Fibroblast of lung (primary cell): ENCODE data around the gene SLC34A3. TPM values are rescaled to one million over a fixed set of nuclear protein-coding genes. Genes with fewer than 3 reads are reported as not detected.

Experiments used
- DNase-seq, 2 donors: peaks; one replicate each; pipeline versions ENCODE4 v3.0.0 to v3.0.0-alpha.2; 2010; ENCODE audit warnings: low read depth in 2 of 2
- H2AFZ ChIP-seq: 2 replicates; pipeline ENCODE4 v1.5.1; 2012; ENCODE audit warnings: low read length, control low read depth, inconsistent platforms
- H3K27ac ChIP-seq: 2 replicates; pipeline ENCODE4 v1.5.1; 2011; ENCODE audit warnings: low read length, control low read depth; ENCODE audit not compliant: insufficient read depth
- H3K27me3 ChIP-seq: 2 replicates; pipeline ENCODE4 v1.5.1; 2011; ENCODE audit warnings: mild to moderate bottlenecking, low read length; ENCODE audit not compliant: control insufficient read depth, insufficient read depth
- H3K36me3 ChIP-seq: 2 replicates; pipeline ENCODE4 v1.5.1; 2011; ENCODE audit warnings: low read length; ENCODE audit not compliant: control insufficient read depth, insufficient read depth
- H3K4me1 ChIP-seq: 2 replicates; pipeline ENCODE4 v1.5.1; 2011; ENCODE audit warnings: low read length; ENCODE audit not compliant: control insufficient read depth, insufficient read depth; ENCODE audit errors: extremely low read depth
- H3K4me2 ChIP-seq: 2 replicates; pipeline ENCODE4 v1.5.1; 2011; ENCODE audit warnings: low read length, control low read depth; ENCODE audit not compliant: insufficient read depth; ENCODE audit errors: extremely low read depth
- H3K4me3 ChIP-seq, 4 experiments: fragments of 200-600 bp in 1 of 4; sonication (generic) in 1 of 4; replicated peaks in 1 of 4; 2 replicates each; pipeline ENCODE4 v1.5.1; 2011 to 2016; ENCODE audit warnings: low read length in 4 of 4, low read depth in 3 of 4, mild to moderate bottlenecking in 3 of 4, control low read depth in 2 of 4, inconsistent platforms in 1 of 4, mixed read lengths in 1 of 4; ENCODE audit not compliant: insufficient read depth in 1 of 4; ENCODE audit errors: control extremely low read depth in 1 of 4
- H3K79me2 ChIP-seq: 2 replicates; pipeline ENCODE4 v1.5.1; 2012; ENCODE audit warnings: mild to moderate bottlenecking, low read length, inconsistent platforms; ENCODE audit not compliant: control insufficient read depth, insufficient read depth
- H3K9ac ChIP-seq: 2 replicates; pipeline ENCODE4 v1.5.1; 2011; ENCODE audit warnings: mild to moderate bottlenecking, low read length, control low read depth; ENCODE audit not compliant: insufficient read depth
- H3K9me3 ChIP-seq: 2 replicates; pipeline ENCODE4 v1.5.1; 2012; ENCODE audit warnings: low read depth, low read length; ENCODE audit not compliant: control insufficient read depth, insufficient read depth
- H4K20me1 ChIP-seq: 2 replicates; pipeline ENCODE4 v1.5.1; 2011; ENCODE audit warnings: low read length; ENCODE audit not compliant: control insufficient read depth, insufficient read depth; ENCODE audit errors: extremely low read depth
- EZH2 ChIP-seq: IDR thresholded peaks from 2 replicates; pipeline ENCODE4 v1.5.1; 2012; ENCODE audit warnings: low read length, control low read depth, mild to moderate bottlenecking; ENCODE audit errors: missing control alignments
- polyA plus RNA-seq, 2 donors: library from polyadenylated mRNA; depleted of rRNA in 1 of 2; stranded (reverse) in 1 of 2; unstranded in 1 of 2; fragments of >200 nt; gene quantifications; 2 replicates each; pipeline ENCODE4 v1.2.1, GENCODE V29; 2011 to 2012; ENCODE audit warnings: missing spikeins in 1 of 2
- total RNA-seq: library from RNA; depleted of rRNA; stranded (reverse); fragments of >200 nt; gene quantifications from 2 replicates; pipeline ENCODE4 v1.2.1, GENCODE V29; 2014
- TF ChIP-seq, protein P1 (sequence below), 2 donors: IDR thresholded peaks in 1 of 2; conservative IDR thresholded peaks in 1 of 2; 1 replicate in 1 of 2; 2 replicates in 1 of 2; pipeline ENCODE4 v1.5.1; 2011 to 2012; ENCODE audit warnings: low read length in 2 of 2, control low read depth in 1 of 2, inconsistent platforms in 1 of 2, low read depth in 1 of 2, mild to moderate bottlenecking in 1 of 2

SLC34A3 gene
- total and polyA plus RNA-seq, 2 donors (not counting 1 experiment from before 2014, with no cell fraction given) = not detected

DNA sequence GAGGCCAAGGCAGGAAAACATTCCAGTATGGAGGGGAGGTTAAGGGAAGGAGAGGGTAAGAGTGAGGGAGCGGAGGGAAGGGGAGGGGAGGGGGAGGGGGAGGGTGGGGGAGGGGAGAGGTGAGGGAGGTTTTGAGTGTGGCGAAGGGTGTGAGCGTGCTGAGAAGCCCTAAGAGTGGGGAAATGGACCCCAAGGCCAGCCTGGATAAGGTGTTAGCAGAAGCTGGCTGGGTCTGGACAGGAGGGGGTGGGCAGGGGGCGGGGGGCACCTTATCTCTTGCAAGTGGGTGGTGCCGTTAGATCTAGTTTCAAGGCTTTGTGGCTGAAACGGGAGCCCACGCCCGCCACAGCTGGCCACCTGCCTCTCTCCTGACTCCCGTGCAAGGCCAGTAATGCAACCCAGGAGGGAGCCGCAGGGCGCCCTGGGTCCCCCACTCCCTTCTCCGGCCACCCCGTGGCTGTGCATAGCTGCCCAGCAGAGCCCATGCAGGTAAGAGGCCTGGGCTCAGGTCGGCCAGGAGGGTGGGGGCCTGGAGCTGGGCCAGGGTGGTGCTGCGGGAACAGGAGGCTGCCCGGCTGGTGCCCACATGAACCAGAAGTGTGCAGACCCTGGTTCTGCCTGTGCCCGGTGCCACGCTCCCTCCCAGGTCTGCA lies 2.7 kb upstream of the SLC34A3 start:
- Histone ChIP-seq H3K27me3 (no peaks in the 10 kb centered on the region), H3K4me2 (no peak overlapping the region), H4K20me1 (no peaks in the 10 kb centered on the region), H3K36me3 (no peaks in the 10 kb centered on the region), H3K4me3 (no peak overlapping the region), H3K9ac (no peak overlapping the region), H3K27ac (no peak overlapping the region), H3K79me2 (no peaks in the 10 kb centered on the region), H3K4me1 (peaks cover 1% of the 10 kb centered on the region), H3K9me3 (no peaks in the 10 kb centered on the region), H2AFZ (no peak overlapping the region)
- TF ChIP-seq, protein P1, sequence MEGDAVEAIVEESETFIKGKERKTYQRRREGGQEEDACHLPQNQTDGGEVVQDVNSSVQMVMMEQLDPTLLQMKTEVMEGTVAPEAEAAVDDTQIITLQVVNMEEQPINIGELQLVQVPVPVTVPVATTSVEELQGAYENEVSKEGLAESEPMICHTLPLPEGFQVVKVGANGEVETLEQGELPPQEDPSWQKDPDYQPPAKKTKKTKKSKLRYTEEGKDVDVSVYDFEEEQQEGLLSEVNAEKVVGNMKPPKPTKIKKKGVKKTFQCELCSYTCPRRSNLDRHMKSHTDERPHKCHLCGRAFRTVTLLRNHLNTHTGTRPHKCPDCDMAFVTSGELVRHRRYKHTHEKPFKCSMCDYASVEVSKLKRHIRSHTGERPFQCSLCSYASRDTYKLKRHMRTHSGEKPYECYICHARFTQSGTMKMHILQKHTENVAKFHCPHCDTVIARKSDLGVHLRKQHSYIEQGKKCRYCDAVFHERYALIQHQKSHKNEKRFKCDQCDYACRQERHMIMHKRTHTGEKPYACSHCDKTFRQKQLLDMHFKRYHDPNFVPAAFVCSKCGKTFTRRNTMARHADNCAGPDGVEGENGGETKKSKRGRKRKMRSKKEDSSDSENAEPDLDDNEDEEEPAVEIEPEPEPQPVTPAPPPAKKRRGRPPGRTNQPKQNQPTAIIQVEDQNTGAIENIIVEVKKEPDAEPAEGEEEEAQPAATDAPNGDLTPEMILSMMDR (conservative IDR thresholded peaks at IDR 0.05 in 1 of 2, IDR thresholded peaks at IDR 0.05 in 1 of 2; ENCODE audit: low read depth in 1 of 2, low read length in 2 of 2) = no peak
- TF ChIP-seq EZH2 = no peak
- no peak for DNase-seq

DNA sequence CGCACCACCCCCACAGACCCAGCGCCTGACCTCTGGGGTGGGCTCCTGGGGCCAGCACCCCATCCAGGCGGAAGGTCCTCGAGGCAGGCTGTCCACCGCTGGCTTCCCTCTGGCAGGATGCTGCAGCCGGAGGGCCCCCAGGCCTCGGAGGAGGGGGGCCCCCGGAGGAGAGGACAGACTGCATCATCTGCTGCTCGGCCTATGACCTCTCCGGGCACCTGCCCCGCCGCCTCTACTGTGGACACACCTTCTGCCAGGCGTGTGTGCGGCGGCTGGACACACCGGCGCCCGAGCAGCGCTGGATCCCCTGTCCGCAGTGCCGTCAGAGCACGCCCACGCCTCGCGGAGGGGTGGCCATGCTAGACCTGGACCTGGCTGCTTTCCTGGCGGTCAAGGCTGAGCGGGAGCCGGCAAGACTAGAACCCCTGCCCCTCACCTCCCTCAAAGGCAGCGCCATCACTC lies 2.2 kb upstream of the SLC34A3 start:
- no peaks in the 10 kb centered on the region for H3K36me3 ChIP-seq
- TF ChIP-seq, protein P1 (conservative IDR thresholded peaks at IDR 0.05 in 1 of 2, IDR thresholded peaks at IDR 0.05 in 1 of 2; ENCODE audit: low read depth in 1 of 2, low read length in 2 of 2) = no peak
- TF ChIP-seq EZH2 = no peak
- no peak overlapping the region for H3K4me3 ChIP-seq
- no peaks in the 10 kb centered on the region for H3K79me2 ChIP-seq
- no peaks in the 10 kb centered on the region for H3K4me1 ChIP-seq
- H2AFZ ChIP-seq = no peak overlapping the region
- H3K9me3 ChIP-seq = no peaks in the 10 kb centered on the region
- DNase-seq = no peak
- H3K9ac ChIP-seq = no peak overlapping the region
- H3K4me2 ChIP-seq = no peak overlapping the region
- H3K27ac ChIP-seq = no peak overlapping the region
- H4K20me1 ChIP-seq = no peaks in the 10 kb centered on the region
- H3K27me3 ChIP-seq = no peaks in the 10 kb centered on the region

GRCh38 chr9:137228968-137229896 lies 1.5 kb upstream of the SLC34A3 start:
- Histone ChIP-seq H3K27me3 (no peaks in the 10 kb centered on the region), H2AFZ (no peak overlapping the region), H3K4me2 (no peak overlapping the region), H4K20me1 (no peaks in the 10 kb centered on the region), H3K9ac (no peak overlapping the region), H3K4me3 (no peak overlapping the region), H3K27ac (no peak overlapping the region), H3K36me3 (no peaks in the 10 kb centered on the region), H3K79me2 (no peaks in the 10 kb centered on the region), H3K4me1 (no peaks in the 10 kb centered on the region), H3K9me3 (no peaks in the 10 kb centered on the region)
- TF ChIP-seq, protein P1 (conservative IDR thresholded peaks at IDR 0.05 in 1 of 2, IDR thresholded peaks at IDR 0.05 in 1 of 2; ENCODE audit: low read depth in 1 of 2, low read length in 2 of 2) = no peak
- no peak for TF ChIP-seq EZH2
- no peak for DNase-seq
